RWPE2 (cell line): Measurements from ENCODE around the gene LYSMD4.
A peak's percentile ranks its signal among the peaks of the same experiment; 100 is the strongest.

Experiments
- ATAC-seq: fragments of 200-7000 bp; cut with Tn5 transposase; 3 replicates; pipeline ENCODE4 v1.9.1; 2021; ENCODE audit warnings: low read depth
- DNase-seq: peaks from one replicate; pipeline ENCODE4 v3.0.0-alpha.2; 2020; ENCODE audit warnings: low spot score
- H3K27ac ChIP-seq: fragments of 450-650 bp; 2 replicates; pipeline ENCODE4 v1.5.1; 2017; ENCODE audit warnings: mild to moderate bottlenecking; ENCODE audit not compliant: poor library complexity, severe bottlenecking
- H3K27me3 ChIP-seq: fragments of 250-450 bp; sonication (Bioruptor Pico); 2 replicates; pipeline ENCODE4 v1.5.1; 2021; ENCODE audit warnings: mild to moderate bottlenecking, moderate library complexity; ENCODE audit not compliant: insufficient read depth, poor library complexity, severe bottlenecking
- H3K36me3 ChIP-seq: fragments of 250-450 bp; sonication (Bioruptor Pico); 2 replicates; pipeline ENCODE4 v1.5.1; 2020; ENCODE audit warnings: low read depth, mild to moderate bottlenecking, moderate library complexity
- H3K4me1 ChIP-seq: fragments of 250-450 bp; sonication (Bioruptor Pico); 2 replicates; pipeline ENCODE4 v1.5.1; 2021; ENCODE audit warnings: mild to moderate bottlenecking, moderate library complexity; ENCODE audit not compliant: insufficient read depth, poor library complexity, severe bottlenecking
- H3K4me3 ChIP-seq: fragments of 250-450 bp; sonication (Bioruptor Pico); 2 replicates; pipeline ENCODE4 v1.5.1; 2021; ENCODE audit warnings: mild to moderate bottlenecking, moderate library complexity; ENCODE audit not compliant: severe bottlenecking
- H3K9me3 ChIP-seq: fragments of 250-450 bp; sonication (Bioruptor Pico); 2 replicates; pipeline ENCODE4 v1.5.1; 2021; ENCODE audit warnings: mild to moderate bottlenecking, moderate library complexity; ENCODE audit not compliant: severe bottlenecking
- TF ChIP-seq, protein P1 (sequence below): fragments of 450-650 bp; IDR thresholded peaks from one replicate; pipeline ENCODE4 v1.5.1; 2017; ENCODE audit warnings: mild to moderate bottlenecking, moderate library complexity; ENCODE audit not compliant: poor library complexity, severe bottlenecking

Gene LYSMD4

DNA sequence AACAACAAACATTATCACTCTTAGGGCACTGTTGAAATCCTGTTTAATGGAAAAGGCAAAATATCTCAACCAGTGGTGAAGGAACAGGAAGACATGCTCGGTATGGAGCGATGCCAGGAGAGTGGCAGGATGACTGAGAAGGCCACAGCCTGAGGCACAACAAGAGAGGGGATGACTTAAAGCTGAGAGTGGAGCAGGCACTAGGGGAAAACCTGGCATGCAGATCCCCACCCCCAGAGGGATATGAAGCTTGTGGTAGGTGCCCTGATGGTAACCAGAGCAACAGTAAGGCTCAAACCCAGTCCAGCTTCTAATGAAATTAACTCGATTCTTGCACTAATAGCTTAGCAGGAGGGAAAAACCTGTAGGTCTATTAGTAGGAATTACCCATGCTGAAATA is 40.4 kb downstream of the LYSMD4 start:
- Histone ChIP-seq H3K27me3 (no peaks in the 10 kb centered on the region), H3K4me3 (no peak overlapping the region), H3K36me3 (peaks cover 59% of the 10 kb centered on the region), H3K27ac (no peak overlapping the region), H3K9me3 (no peaks in the 10 kb centered on the region), H3K4me1 (no peaks in the 10 kb centered on the region)
- ATAC-seq (no peak; the same call in 2 of the 3 replicates), DNase-seq (no peak)
- TF ChIP-seq, protein P1, sequence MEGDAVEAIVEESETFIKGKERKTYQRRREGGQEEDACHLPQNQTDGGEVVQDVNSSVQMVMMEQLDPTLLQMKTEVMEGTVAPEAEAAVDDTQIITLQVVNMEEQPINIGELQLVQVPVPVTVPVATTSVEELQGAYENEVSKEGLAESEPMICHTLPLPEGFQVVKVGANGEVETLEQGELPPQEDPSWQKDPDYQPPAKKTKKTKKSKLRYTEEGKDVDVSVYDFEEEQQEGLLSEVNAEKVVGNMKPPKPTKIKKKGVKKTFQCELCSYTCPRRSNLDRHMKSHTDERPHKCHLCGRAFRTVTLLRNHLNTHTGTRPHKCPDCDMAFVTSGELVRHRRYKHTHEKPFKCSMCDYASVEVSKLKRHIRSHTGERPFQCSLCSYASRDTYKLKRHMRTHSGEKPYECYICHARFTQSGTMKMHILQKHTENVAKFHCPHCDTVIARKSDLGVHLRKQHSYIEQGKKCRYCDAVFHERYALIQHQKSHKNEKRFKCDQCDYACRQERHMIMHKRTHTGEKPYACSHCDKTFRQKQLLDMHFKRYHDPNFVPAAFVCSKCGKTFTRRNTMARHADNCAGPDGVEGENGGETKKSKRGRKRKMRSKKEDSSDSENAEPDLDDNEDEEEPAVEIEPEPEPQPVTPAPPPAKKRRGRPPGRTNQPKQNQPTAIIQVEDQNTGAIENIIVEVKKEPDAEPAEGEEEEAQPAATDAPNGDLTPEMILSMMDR: no peak

GRCh38 chr15:99686290-99686689 is 46.9 kb downstream of the LYSMD4 start:
- Histone ChIP-seq H3K4me3 (no peak overlapping the region), H3K27me3 (no peaks in the 10 kb centered on the region)
- no peak for ATAC-seq

GRCh38 chr15:99683000-99683670 is 50.1 kb downstream of the LYSMD4 start:
- peak overlapping the region; percentile 32 for H3K27ac ChIP-seq
- DNase-seq (no peak), ATAC-seq (peak; percentile 45; the same call in 2 of the 3 replicates)
- H3K36me3 ChIP-seq: peaks cover 29% of the 10 kb centered on the region
- peaks cover 17% of the 10 kb centered on the region for H3K4me1 ChIP-seq
- H3K4me3 ChIP-seq: no peak overlapping the region
- TF ChIP-seq, protein P1: no peak
- no peaks in the 10 kb centered on the region for H3K9me3 ChIP-seq
- H3K27me3 ChIP-seq: no peaks in the 10 kb centered on the region

More at GRCh38 chr15:99686290-99686689, 46.9 kb downstream of the LYSMD4 start:
- DNase-seq: no peak
- TF ChIP-seq, protein P1: no peak
- H3K9me3 ChIP-seq: no peaks in the 10 kb centered on the region
- H3K27ac ChIP-seq: no peak overlapping the region
- H3K4me1 ChIP-seq: peaks cover 14% of the 10 kb centered on the region
- peaks cover 34% of the 10 kb centered on the region for H3K36me3 ChIP-seq

DNA sequence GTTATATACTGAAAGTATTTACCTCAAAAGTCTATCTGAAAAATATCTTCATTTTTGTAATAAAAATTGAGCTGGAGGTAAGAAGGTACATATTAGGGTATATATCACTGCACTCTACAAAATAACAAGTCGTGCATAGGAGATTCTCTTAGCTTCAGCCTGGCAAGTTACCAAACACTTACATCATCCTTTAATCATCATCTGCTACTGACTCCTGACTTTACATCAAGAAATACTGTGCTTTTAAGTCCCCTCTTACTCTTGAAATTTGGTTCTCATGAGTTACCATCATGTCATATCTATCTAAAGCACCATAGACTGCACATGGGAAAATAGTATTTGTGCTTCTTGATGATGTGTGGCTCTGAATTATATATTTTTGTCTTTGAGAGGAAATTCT is 50.8 kb downstream of the LYSMD4 start:
- Histone ChIP-seq H3K4me3 (no peak overlapping the region), H3K27me3 (no peaks in the 10 kb centered on the region), H3K36me3 (peaks cover 33% of the 10 kb centered on the region), H3K4me1 (peaks cover 17% of the 10 kb centered on the region), H3K9me3 (no peaks in the 10 kb centered on the region), H3K27ac (peak overlapping the region; percentile 32)
- no peak for DNase-seq
- TF ChIP-seq, protein P1: no peak
- ATAC-seq: peak; percentile 88

- Histone ChIP-seq H3K27ac (peak overlapping the region; percentile 32), H3K36me3 (peaks cover 38% of the 10 kb centered on the region), H3K27me3 (no peaks in the 10 kb centered on the region), H3K4me1 (peaks cover 17% of the 10 kb centered on the region), H3K9me3 (no peaks in the 10 kb centered on the region), H3K4me3 (no peak overlapping the region)
- TF ChIP-seq, protein P1: no peak
- ATAC-seq (no peak), DNase-seq (no peak)
Measured at GRCh38 chr15:99681990-99682389, 51.2 kb downstream of the LYSMD4 start.
